CD14-positive monocyte (primary cell): ENCODE results near the gene HOXC11. TPM values are rescaled to one million over a fixed set of nuclear protein-coding genes. Genes with fewer than 3 reads are reported as not detected.
A peak's percentile ranks its signal among the peaks of the same experiment; 100 is the strongest.

Source experiments
- DNase-seq, 3 donors: peaks; one replicate each; pipeline ENCODE4 v3.0.0-alpha.2; 2011 to 2022
- H2AFZ ChIP-seq: 2 replicates; pipeline ENCODE4 v1.6.0; 2012; ENCODE audit warnings: mild to moderate bottlenecking, low read depth, low read length, inconsistent platforms; ENCODE audit not compliant: insufficient read depth, poor library complexity, severe bottlenecking
- H3K27ac ChIP-seq, 2 donors: 1 replicate in 1 of 2; 2 replicates in 1 of 2; pipeline ENCODE4 v1.5.1; 2012 to 2013; ENCODE audit warnings: low read length in 2 of 2, control low read depth in 1 of 2, inconsistent platforms in 1 of 2, low read depth in 1 of 2, mild to moderate bottlenecking in 1 of 2
- H3K27me3 ChIP-seq, 2 donors: one replicate each; pipeline versions ENCODE4 v1.6.0 to v1.6.1; 2011 to 2013; ENCODE audit warnings: low read length in 2 of 2; ENCODE audit not compliant: control insufficient read depth in 2 of 2, insufficient read depth in 2 of 2
- H3K36me3 ChIP-seq, 2 donors: replicated peaks in 1 of 2; 1 replicate in 1 of 2; 2 replicates in 1 of 2; pipeline versions ENCODE4 v1.5.1 to v1.6.1; 2012 to 2013; ENCODE audit warnings: low read length in 2 of 2, control low read depth in 1 of 2, inconsistent platforms in 1 of 2, mild to moderate bottlenecking in 1 of 2; ENCODE audit not compliant: insufficient read depth in 2 of 2, control insufficient read depth in 1 of 2
- H3K4me1 ChIP-seq, 2 donors: 1 replicate in 1 of 2; 2 replicates in 1 of 2; pipeline versions ENCODE4 v1.5.1 to v1.6.1; 2012 to 2013; ENCODE audit warnings: low read length in 2 of 2, control low read depth in 1 of 2, inconsistent platforms in 1 of 2, mild to moderate bottlenecking in 1 of 2, moderate library complexity in 1 of 2; ENCODE audit not compliant: insufficient read depth in 2 of 2, control insufficient read depth in 1 of 2
- H3K4me2 ChIP-seq: replicated peaks from 2 replicates; pipeline ENCODE3; 2012; ENCODE audit warnings: low read length, moderate library complexity, mild to moderate bottlenecking; ENCODE audit not compliant: poor library complexity, severe bottlenecking; ENCODE audit errors: extremely low read depth
- H3K4me3 ChIP-seq, 3 experiments: fragments of 200-600 bp in 1 of 3; sonication (generic) in 1 of 3; replicated peaks in 1 of 3; 1 replicate in 2 of 3; 2 replicates in 1 of 3; pipeline ENCODE4 v1.5.1; 2011 to 2013; ENCODE audit warnings: low read length in 3 of 3, mild to moderate bottlenecking in 3 of 3, control low read depth in 2 of 3, low read depth in 2 of 3, inconsistent platforms in 1 of 3, moderate library complexity in 1 of 3
- H3K79me2 ChIP-seq: 2 replicates; pipeline ENCODE4 v1.6.0; 2012; ENCODE audit warnings: mild to moderate bottlenecking, control low read depth, inconsistent platforms, low read length, moderate library complexity; ENCODE audit not compliant: insufficient read depth
- H3K9ac ChIP-seq: 2 replicates; pipeline ENCODE4 v1.6.0; 2017; ENCODE audit warnings: low read length, mild to moderate bottlenecking; ENCODE audit not compliant: insufficient read depth, poor library complexity, severe bottlenecking
- H3K9me3 ChIP-seq, 2 donors: replicated peaks in 1 of 2; 1 replicate in 1 of 2; 2 replicates in 1 of 2; pipeline versions ENCODE4 v1.5.1 to v1.6.1; 2012 to 2013; ENCODE audit warnings: low read length in 2 of 2, control low read depth in 1 of 2; ENCODE audit not compliant: control insufficient read depth in 1 of 2, insufficient read depth in 1 of 2
- H4K20me1 ChIP-seq: 2 replicates; pipeline ENCODE4 v1.6.0; 2012; ENCODE audit warnings: mild to moderate bottlenecking, low read length, control low read depth, moderate library complexity; ENCODE audit not compliant: insufficient read depth
- H3K27ac Mint-ChIP-seq, 7 donors: one replicate each; pipeline ENCODE4 v1.8.0; 2020; ENCODE audit warnings: mild to moderate bottlenecking in 7 of 7, mixed read lengths in 7 of 7, moderate library complexity in 6 of 7, inconsistent platforms in 2 of 7
- H3K27me3 Mint-ChIP-seq, 3 donors: one replicate each; pipeline ENCODE4 v1.8.0; 2021 to 2022; ENCODE audit warnings: low read depth in 3 of 3, mild to moderate bottlenecking in 3 of 3, mixed read lengths in 3 of 3, moderate library complexity in 3 of 3, inconsistent platforms in 1 of 3
- H3K36me3 Mint-ChIP-seq, 2 donors: one replicate each; pipeline ENCODE4 v1.8.0; 2020; ENCODE audit warnings: mixed read lengths in 2 of 2, inconsistent platforms in 1 of 2, mild to moderate bottlenecking in 1 of 2
- H3K4me1 Mint-ChIP-seq: one replicate; pipeline ENCODE4 v1.8.0; 2020; ENCODE audit warnings: mild to moderate bottlenecking, mixed read lengths
- H3K4me3 Mint-ChIP-seq, 2 donors: one replicate each; pipeline ENCODE4 v1.8.0; 2020; ENCODE audit warnings: mild to moderate bottlenecking in 2 of 2, mixed read lengths in 2 of 2, moderate library complexity in 1 of 2
- H3K9me3 Mint-ChIP-seq, 7 donors: one replicate each; pipeline ENCODE4 v1.8.0; 2020 to 2022; ENCODE audit warnings: mixed read lengths in 7 of 7, mild to moderate bottlenecking in 6 of 7, moderate library complexity in 6 of 7, inconsistent platforms in 2 of 7
- WGBS: methylation state at CpG from one replicate; pipeline ENCODE4 v1.1.5; 2013; ENCODE audit warnings: missing lambda C conversion rate; ENCODE audit not compliant: insufficient coverage; 5-methylcytosine and 5-hydroxymethylcytosine counted together
- intact Hi-C, 2 donors: fragments of 100-400 bp; cut with micrococcal nuclease; formaldehyde crosslinking; loops; one replicate each; pipeline versions ENCODE4 v1.15.0 to v1.15.1; 2023
- polyA plus RNA-seq, 3 donors: library from polyadenylated mRNA; depleted of rRNA in 1 of 3; unstranded in 2 of 3; stranded (reverse) in 1 of 3; fragments of 300-500 nt in 2 of 3; fragments of >200 nt in 1 of 3; fragmentation: Illumina TruSeq in 2 of 3; gene quantifications; 1 replicate in 2 of 3; 2 replicates in 1 of 3; pipeline ENCODE4 v1.2.3, GENCODE V29; 2012 to 2021
- TF ChIP-seq, protein P1 (sequence below): fragments of 200-600 bp; IDR thresholded peaks from one replicate; pipeline ENCODE4 v1.8.0; 2022; ENCODE audit warnings: antibody characterized with exemption, mild to moderate bottlenecking

Gene HOXC11
- polyA plus RNA-seq, 3 donors, result not detected

DNA sequence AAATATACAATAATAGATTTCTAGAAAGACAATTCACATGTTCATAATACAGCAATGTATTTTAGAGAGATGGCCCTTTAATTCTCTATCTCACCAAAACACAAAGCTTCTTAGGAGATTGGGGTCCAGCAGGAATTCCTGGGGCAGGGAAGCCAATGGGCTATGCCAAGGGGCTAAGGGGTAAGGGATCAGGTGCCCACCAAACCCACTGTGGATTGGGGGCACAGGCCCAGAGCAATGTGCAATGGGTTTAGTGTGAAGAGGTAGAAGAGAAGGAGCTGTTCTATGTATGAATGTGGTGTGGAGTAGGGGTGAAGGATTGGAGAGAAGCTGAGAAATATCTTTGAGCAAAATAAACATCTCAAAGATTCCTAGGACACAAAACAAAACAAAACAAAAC lies 31.7 kb upstream of the HOXC11 start:
- Mint-ChIP-seq H3K4me1 (peaks cover 4% of the 10 kb centered on the region), H3K4me3 (peak overlapping the region in 1 of 2 donors; percentile 59), H3K36me3 (peaks cover 2 to 7% of the 10 kb centered on the region in 2 donors), H3K9me3 (peaks cover 6 to 44% (median 30%) of the 10 kb centered on the region in 7 donors), H3K27ac (no peak overlapping the region), H3K27me3 (peaks cover 94 to 97% (median 95%) of the 10 kb centered on the region in 3 donors)
- TF ChIP-seq, protein P1, sequence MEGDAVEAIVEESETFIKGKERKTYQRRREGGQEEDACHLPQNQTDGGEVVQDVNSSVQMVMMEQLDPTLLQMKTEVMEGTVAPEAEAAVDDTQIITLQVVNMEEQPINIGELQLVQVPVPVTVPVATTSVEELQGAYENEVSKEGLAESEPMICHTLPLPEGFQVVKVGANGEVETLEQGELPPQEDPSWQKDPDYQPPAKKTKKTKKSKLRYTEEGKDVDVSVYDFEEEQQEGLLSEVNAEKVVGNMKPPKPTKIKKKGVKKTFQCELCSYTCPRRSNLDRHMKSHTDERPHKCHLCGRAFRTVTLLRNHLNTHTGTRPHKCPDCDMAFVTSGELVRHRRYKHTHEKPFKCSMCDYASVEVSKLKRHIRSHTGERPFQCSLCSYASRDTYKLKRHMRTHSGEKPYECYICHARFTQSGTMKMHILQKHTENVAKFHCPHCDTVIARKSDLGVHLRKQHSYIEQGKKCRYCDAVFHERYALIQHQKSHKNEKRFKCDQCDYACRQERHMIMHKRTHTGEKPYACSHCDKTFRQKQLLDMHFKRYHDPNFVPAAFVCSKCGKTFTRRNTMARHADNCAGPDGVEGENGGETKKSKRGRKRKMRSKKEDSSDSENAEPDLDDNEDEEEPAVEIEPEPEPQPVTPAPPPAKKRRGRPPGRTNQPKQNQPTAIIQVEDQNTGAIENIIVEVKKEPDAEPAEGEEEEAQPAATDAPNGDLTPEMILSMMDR, result no peak
- intact Hi-C loops, result no loop called here
- Histone ChIP-seq H3K4me3 (no peak overlapping the region), H3K9me3 (peaks cover 8 to 77% of the 10 kb centered on the region in 2 donors), H3K27me3 (peaks cover 90 to 97% of the 10 kb centered on the region in 2 donors), H2AFZ (no peak overlapping the region), H3K4me2 (no peak overlapping the region), H4K20me1 (no peaks in the 10 kb centered on the region), H3K36me3 (no peaks in the 10 kb centered on the region), H3K27ac (no peak overlapping the region), H3K79me2 (no peaks in the 10 kb centered on the region), H3K4me1 (no peaks in the 10 kb centered on the region), H3K9ac (no peak overlapping the region)
- no peak for DNase-seq

DNA sequence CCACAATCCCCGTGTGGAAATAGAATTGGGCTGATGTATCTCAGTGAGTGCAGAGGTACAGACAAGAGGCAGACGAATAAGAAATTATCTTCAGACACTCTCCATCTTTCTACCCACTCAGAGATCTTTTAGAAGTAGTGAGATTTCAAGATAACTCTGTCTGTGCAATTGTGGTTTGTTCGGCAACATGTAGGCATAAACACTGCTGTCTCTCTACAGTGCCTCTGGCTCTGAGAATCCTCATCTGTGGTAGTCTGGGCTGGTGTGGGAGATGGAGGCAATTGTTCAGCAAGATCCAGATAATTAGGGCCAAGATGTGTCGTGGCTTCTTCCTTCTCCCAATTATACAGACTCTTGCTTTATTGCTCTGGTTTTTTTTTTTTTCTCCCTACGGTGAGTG lies 31.2 kb upstream of the HOXC11 start:
- peaks cover 4% of the 10 kb centered on the region for H3K4me1 Mint-ChIP-seq
- no peaks in the 10 kb centered on the region for H3K79me2 ChIP-seq
- no peaks in the 10 kb centered on the region for H3K4me1 ChIP-seq
- H3K4me3 Mint-ChIP-seq, result peak overlapping the region in 1 of 2 donors; percentile 59
- no CpG with 5 or more reads among the region's 5 CpGs for WGBS
- H3K27ac Mint-ChIP-seq, result no peak overlapping the region
- no peak overlapping the region for H2AFZ ChIP-seq
- no peaks in the 10 kb centered on the region for H3K36me3 ChIP-seq
- intact Hi-C loops, result no loop called here
- no peak for DNase-seq
- TF ChIP-seq, protein P1, result no peak
- H3K4me3 ChIP-seq, result no peak overlapping the region
- no peak overlapping the region for H3K4me2 ChIP-seq
- peaks cover 8 to 76% of the 10 kb centered on the region in 2 donors for H3K9me3 ChIP-seq
- no peaks in the 10 kb centered on the region for H4K20me1 ChIP-seq
- H3K36me3 Mint-ChIP-seq, result peaks cover 2 to 7% of the 10 kb centered on the region in 2 donors
- peaks cover 6 to 45% (median 30%) of the 10 kb centered on the region in 7 donors for H3K9me3 Mint-ChIP-seq
- no peak overlapping the region for H3K9ac ChIP-seq
- H3K27me3 Mint-ChIP-seq, result peaks cover 94 to 97% (median 95%) of the 10 kb centered on the region in 3 donors
- H3K27ac ChIP-seq, result no peak overlapping the region
- peaks cover 89 to 97% of the 10 kb centered on the region in 2 donors for H3K27me3 ChIP-seq
